SK-N-SH (cell line): Measurements from ENCODE around the gene ACOT9. TPM values are rescaled to one million over a fixed set of nuclear protein-coding genes. Genes with fewer than 3 reads are reported as not detected.

Source experiments
- CTCF ChIA-PET: fragments of 300-600, 350-600 bp; formaldehyde crosslinking; extraction: SDS; loops from one replicate; lab custom pipeline; 2021; lab: Yijun Ruan, JAX
- POLR2A ChIA-PET: fragments of 350-600 bp; sonication (Branson Sonifier 250); formaldehyde crosslinking; extraction: SDS; loops from one replicate; lab custom pipeline; 2020; ENCODE audit warnings: antibody characterized with exemption, inconsistent platforms; lab: Yijun Ruan, JAX
- DNase-seq: peaks from one replicate; pipeline ENCODE4 v3.0.0; 2012
- H2AFZ ChIP-seq: fragments of 200-600 bp; sonication (generic); 2 replicates; pipeline ENCODE4 v1.8.1; 2016; ENCODE audit warnings: antibody characterized with exemption, mild to moderate bottlenecking, low read depth
- H3F3A ChIP-seq: fragments of 200-600 bp; sonication (generic); replicated peaks from 2 replicates; pipeline ENCODE3; 2016; ENCODE audit warnings: antibody characterized with exemption, mild to moderate bottlenecking; ENCODE audit not compliant: insufficient read depth
- H3K27ac ChIP-seq, 2 experiments: fragments of 200-500 bp in 1 of 2; fragments of 200-600 bp in 1 of 2; sonication (Bioruptor generic) in 1 of 2; sonication (generic), shearing (Covaris generic) in 1 of 2; 2 replicates each; pipeline versions ENCODE4 v1.5.1 to v1.6.1; 2014 to 2016; ENCODE audit warnings: low read depth in 2 of 2, inconsistent platforms in 1 of 2, low read length in 1 of 2, mild to moderate bottlenecking in 1 of 2, mixed read lengths in 1 of 2
- H3K27me3 ChIP-seq: fragments of 200-600 bp; sonication (generic), shearing (Covaris generic); 2 replicates; pipeline ENCODE4 v1.6.1; 2016; ENCODE audit warnings: mixed run types; ENCODE audit not compliant: insufficient read depth
- H3K36me3 ChIP-seq, 2 experiments: fragments of 200-500 bp in 1 of 2; fragments of 200-600 bp in 1 of 2; sonication (Bioruptor generic) in 1 of 2; sonication (generic) in 1 of 2; replicated peaks in 1 of 2; 2 replicates each; pipeline versions ENCODE3 to v1.5.1; 2014 to 2016; ENCODE audit warnings: low read length in 1 of 2, mild to moderate bottlenecking in 1 of 2; ENCODE audit not compliant: insufficient read depth in 2 of 2, control insufficient read depth in 1 of 2
- H3K4me1 ChIP-seq, 2 experiments: fragments of 200-500 bp in 1 of 2; fragments of 200-600 bp in 1 of 2; sonication (Bioruptor generic) in 1 of 2; sonication (generic), shearing (Covaris generic) in 1 of 2; 2 replicates each; pipeline versions ENCODE4 v1.5.1 to v1.6.1; 2014 to 2016; ENCODE audit warnings: low read depth in 1 of 2, low read length in 1 of 2, mixed run types in 1 of 2; ENCODE audit not compliant: insufficient read depth in 2 of 2, control insufficient read depth in 1 of 2
- H3K4me2 ChIP-seq: fragments of 200-600 bp; sonication (generic), shearing (Covaris generic); 2 replicates; pipeline ENCODE4 v1.6.1; 2017; ENCODE audit warnings: mixed run types
- H3K4me3 ChIP-seq, 2 experiments: fragments of 200-500 bp in 1 of 2; fragments of 200-600 bp in 1 of 2; sonication (Bioruptor generic) in 1 of 2; sonication (generic), shearing (Covaris generic) in 1 of 2; 2 replicates each; pipeline versions ENCODE4 v1.5.1 to v1.8.1; 2014 to 2016; ENCODE audit warnings: low read depth in 2 of 2, inconsistent platforms in 1 of 2, low read length in 1 of 2, mild to moderate bottlenecking in 1 of 2, mixed read lengths in 1 of 2, moderate library complexity in 1 of 2
- H3K79me2 ChIP-seq: fragments of 200-600 bp; sonication (generic); 2 replicates; pipeline ENCODE4 v1.8.1; 2017; ENCODE audit warnings: mild to moderate bottlenecking; ENCODE audit not compliant: insufficient read depth
- H3K9ac ChIP-seq: fragments of 200-600 bp; sonication (generic); 2 replicates; pipeline ENCODE4 v1.6.1; 2017; ENCODE audit warnings: mixed run types
- H3K9me2 ChIP-seq: fragments of 200-600 bp; sonication (generic); 2 replicates; pipeline ENCODE4 v1.6.1; 2017; ENCODE audit warnings: mixed run types
- H3K9me3 ChIP-seq: fragments of 200-600 bp; sonication (generic); 2 replicates; pipeline ENCODE4 v1.6.1; 2017; ENCODE audit warnings: mixed run types, mild to moderate bottlenecking, moderate library complexity
- H4K20me1 ChIP-seq: fragments of 200-600 bp; sonication (generic); 2 replicates; pipeline ENCODE4 v1.6.1; 2017; ENCODE audit warnings: mild to moderate bottlenecking, mixed run types; ENCODE audit not compliant: insufficient read depth
- CHD2 ChIP-seq: fragments of 150-350 bp; IDR thresholded peaks from 2 replicates; pipeline ENCODE4 v1.6.1; 2018; ENCODE audit warnings: low read length; ENCODE audit not compliant: partially characterized antibody
- EZH2phosphoT487 ChIP-seq: fragments of 200-600 bp; sonication (generic); IDR thresholded peaks from 2 replicates; pipeline ENCODE4 v1.6.1; 2017; ENCODE audit warnings: low read depth, mixed run types, mild to moderate bottlenecking, antibody characterized with exemption, moderate library complexity, borderline replicate concordance
- FOSL2 ChIP-seq: IDR thresholded peaks from 2 replicates; pipeline ENCODE4 v1.4.0; 2012; ENCODE audit warnings: low read depth, mild to moderate bottlenecking, moderate library complexity, borderline replicate concordance
- FOXM1 ChIP-seq: IDR thresholded peaks from 2 replicates; pipeline ENCODE4 v1.4.0; 2012; ENCODE audit warnings: low read depth, mild to moderate bottlenecking
- GABPA ChIP-seq: IDR thresholded peaks from 2 replicates; pipeline ENCODE4 v1.4.0; 2012; ENCODE audit warnings: low read depth, mild to moderate bottlenecking
- GATA2 ChIP-seq: sonication (generic); formaldehyde crosslinking; IDR thresholded peaks from 2 replicates; pipeline ENCODE4 v1.5.0; 2020; ENCODE audit warnings: mild to moderate bottlenecking, missing genetic modification reagents
- JUND ChIP-seq: IDR thresholded peaks from 2 replicates; pipeline ENCODE4 v1.4.0; 2012
- NFIC ChIP-seq: IDR thresholded peaks from 2 replicates; pipeline ENCODE4 v1.4.0; 2012; ENCODE audit warnings: borderline replicate concordance
- NRF1 ChIP-seq: IDR thresholded peaks from 2 replicates; pipeline ENCODE4 v1.6.1; 2012; ENCODE audit warnings: low read depth, mild to moderate bottlenecking, low read length
- POLR2AphosphoS5 ChIP-seq: IDR thresholded peaks from 2 replicates; pipeline ENCODE4 v1.6.1; 2012; ENCODE audit warnings: low read depth, low read length
- RAD21 ChIP-seq: IDR thresholded peaks from 2 replicates; pipeline ENCODE4 v1.6.1; 2012; ENCODE audit warnings: mild to moderate bottlenecking, low read length
- SIN3A ChIP-seq: IDR thresholded peaks from 2 replicates; pipeline ENCODE4 v1.6.1; 2012; ENCODE audit warnings: low read depth, mild to moderate bottlenecking, low read length, moderate library complexity, borderline replicate concordance
- TCF12 ChIP-seq: IDR thresholded peaks from 2 replicates; pipeline ENCODE4 v1.4.0; 2012
- TEAD4 ChIP-seq: IDR thresholded peaks from 2 replicates; pipeline ENCODE4 v1.4.0; 2012; ENCODE audit warnings: mild to moderate bottlenecking, borderline replicate concordance; ENCODE audit not compliant: insufficient read depth
- YY1 ChIP-seq: IDR thresholded peaks from 2 replicates; pipeline ENCODE4 v1.4.0; 2012; ENCODE audit warnings: low read depth, mild to moderate bottlenecking
- WGBS: methylation state at CpG from one replicate; pipeline ENCODE4 v1.1.6; 2017; ENCODE audit warnings: low lambda C conversion rate; 5-methylcytosine and 5-hydroxymethylcytosine counted together
- polyA plus RNA-seq, 3 experiments: library from polyadenylated mRNA; depleted of rRNA; stranded (reverse); fragments of >200 nt; gene quantifications; 2 replicates each; pipeline ENCODE4 v1.2.3, GENCODE V29; 2012
- TF ChIP-seq, protein P1 (sequence below): fragments of 150-350 bp; IDR thresholded peaks from 2 replicates; pipeline ENCODE4 v1.6.1; 2016; ENCODE audit warnings: mild to moderate bottlenecking, low read depth, low read length
- TF ChIP-seq, protein P2 (sequence below): IDR thresholded peaks from 2 replicates; pipeline ENCODE4 v1.4.0; 2012; ENCODE audit warnings: low read depth, borderline replicate concordance
- TF ChIP-seq, protein P3 (sequence below): fragments of 200-600 bp; sonication (generic); IDR thresholded peaks from 2 replicates; pipeline ENCODE4 v1.6.1; 2017; ENCODE audit warnings: antibody characterized with exemption, mild to moderate bottlenecking, moderate library complexity

The ACOT9 gene
- polyA plus RNA-seq, 1 of the 3 experiments (the other 2 are of a cell fraction), result 23.7 TPM

- 78% methylated on average over 1 of the region's 1 CpG for WGBS
Observed at GRCh38 chrX:23670528-23670927, 72.5 kb downstream of the ACOT9 start.

GRCh38 chrX:23668335-23668734 is 74.7 kb downstream of the ACOT9 start:
- TF ChIP-seq, protein P1, sequence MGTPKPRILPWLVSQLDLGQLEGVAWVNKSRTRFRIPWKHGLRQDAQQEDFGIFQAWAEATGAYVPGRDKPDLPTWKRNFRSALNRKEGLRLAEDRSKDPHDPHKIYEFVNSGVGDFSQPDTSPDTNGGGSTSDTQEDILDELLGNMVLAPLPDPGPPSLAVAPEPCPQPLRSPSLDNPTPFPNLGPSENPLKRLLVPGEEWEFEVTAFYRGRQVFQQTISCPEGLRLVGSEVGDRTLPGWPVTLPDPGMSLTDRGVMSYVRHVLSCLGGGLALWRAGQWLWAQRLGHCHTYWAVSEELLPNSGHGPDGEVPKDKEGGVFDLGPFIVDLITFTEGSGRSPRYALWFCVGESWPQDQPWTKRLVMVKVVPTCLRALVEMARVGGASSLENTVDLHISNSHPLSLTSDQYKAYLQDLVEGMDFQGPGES, result no peak
- TF ChIP-seq FOXM1, result no peak
- TF ChIP-seq TCF12, result no peak
- TF ChIP-seq JUND, result no peak
- TF ChIP-seq RAD21, result no peak
- no peak for TF ChIP-seq YY1
- TF ChIP-seq, protein P2, sequence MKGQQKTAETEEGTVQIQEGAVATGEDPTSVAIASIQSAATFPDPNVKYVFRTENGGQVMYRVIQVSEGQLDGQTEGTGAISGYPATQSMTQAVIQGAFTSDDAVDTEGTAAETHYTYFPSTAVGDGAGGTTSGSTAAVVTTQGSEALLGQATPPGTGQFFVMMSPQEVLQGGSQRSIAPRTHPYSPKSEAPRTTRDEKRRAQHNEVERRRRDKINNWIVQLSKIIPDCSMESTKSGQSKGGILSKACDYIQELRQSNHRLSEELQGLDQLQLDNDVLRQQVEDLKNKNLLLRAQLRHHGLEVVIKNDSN, result no peak
- no peak for TF ChIP-seq NFIC
- no peak for TF ChIP-seq NRF1
- no peak for TF ChIP-seq GABPA
- no peak for TF ChIP-seq POLR2AphosphoS5
- no peak for TF ChIP-seq EZH2phosphoT487
- TF ChIP-seq, protein P3, sequence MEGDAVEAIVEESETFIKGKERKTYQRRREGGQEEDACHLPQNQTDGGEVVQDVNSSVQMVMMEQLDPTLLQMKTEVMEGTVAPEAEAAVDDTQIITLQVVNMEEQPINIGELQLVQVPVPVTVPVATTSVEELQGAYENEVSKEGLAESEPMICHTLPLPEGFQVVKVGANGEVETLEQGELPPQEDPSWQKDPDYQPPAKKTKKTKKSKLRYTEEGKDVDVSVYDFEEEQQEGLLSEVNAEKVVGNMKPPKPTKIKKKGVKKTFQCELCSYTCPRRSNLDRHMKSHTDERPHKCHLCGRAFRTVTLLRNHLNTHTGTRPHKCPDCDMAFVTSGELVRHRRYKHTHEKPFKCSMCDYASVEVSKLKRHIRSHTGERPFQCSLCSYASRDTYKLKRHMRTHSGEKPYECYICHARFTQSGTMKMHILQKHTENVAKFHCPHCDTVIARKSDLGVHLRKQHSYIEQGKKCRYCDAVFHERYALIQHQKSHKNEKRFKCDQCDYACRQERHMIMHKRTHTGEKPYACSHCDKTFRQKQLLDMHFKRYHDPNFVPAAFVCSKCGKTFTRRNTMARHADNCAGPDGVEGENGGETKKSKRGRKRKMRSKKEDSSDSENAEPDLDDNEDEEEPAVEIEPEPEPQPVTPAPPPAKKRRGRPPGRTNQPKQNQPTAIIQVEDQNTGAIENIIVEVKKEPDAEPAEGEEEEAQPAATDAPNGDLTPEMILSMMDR, result no peak
- TF ChIP-seq FOSL2, result no peak
- TF ChIP-seq SIN3A, result no peak
- TF ChIP-seq GATA2, result no peak
- TF ChIP-seq CHD2, result no peak
- no peak for TF ChIP-seq TEAD4
- peaks cover 2 to 4% of the 10 kb centered on the region in 2 experiments; a peak in 3 of 4 replicates for H3K4me1 ChIP-seq
- H3K36me3 ChIP-seq, result peaks cover 15 to 16% of the 10 kb centered on the region in 2 experiments
- no peaks in the 10 kb centered on the region for H4K20me1 ChIP-seq
- no peaks in the 10 kb centered on the region for H3F3A ChIP-seq
- H3K9me2 ChIP-seq, result no peaks in the 10 kb centered on the region
- peak overlapping the region; percentile 78 for H3K9ac ChIP-seq
- H3K27me3 ChIP-seq, result no peaks in the 10 kb centered on the region
- POLR2A ChIA-PET, result no interaction called here
- peak overlapping the region in 1 of 2 experiments; percentile 54; a peak in 1 of 4 replicates for H3K27ac ChIP-seq
- H3K79me2 ChIP-seq, result peaks cover 29% of the 10 kb centered on the region
- WGBS, result 4% methylated on average over 3 of the region's 3 CpGs
- CTCF ChIA-PET, result interaction anchor here (2.3 kb wide), 1 partner anchor 234 kb away, joined by 10 read pairs; no protein-coding TSS in a partner anchor
- H3K9me3 ChIP-seq, result no peaks in the 10 kb centered on the region
- peak overlapping the region; percentile 63 to 70 for H3K4me3 ChIP-seq
- peak; percentile 11 for DNase-seq
- peak overlapping the region; percentile 71; the same call in 1 of the 2 replicates for H2AFZ ChIP-seq
- H3K4me2 ChIP-seq, result peak overlapping the region; percentile 81

More at GRCh38 chrX:23670528-23670927, 72.5 kb downstream of the ACOT9 start:
- no peak overlapping the region for H3K9ac ChIP-seq
- no peak overlapping the region for H3K27ac ChIP-seq
- ChIA-PET CTCF (interaction anchor here (0.6 kb wide), 1 partner anchor 1692 kb away, joined by 3 read pairs; no protein-coding TSS in a partner anchor), POLR2A (no interaction called here)
- H4K20me1 ChIP-seq, result no peaks in the 10 kb centered on the region
- H3K36me3 ChIP-seq, result peaks cover 25 to 35% of the 10 kb centered on the region in 2 experiments
- no peaks in the 10 kb centered on the region for H3K9me2 ChIP-seq
- H3F3A ChIP-seq, result no peaks in the 10 kb centered on the region
- no peak overlapping the region for H3K4me2 ChIP-seq
- H3K4me3 ChIP-seq, result no peak overlapping the region
- H3K4me1 ChIP-seq, result peaks cover 2 to 4% of the 10 kb centered on the region in 2 experiments; a peak in 3 of 4 replicates
- H3K79me2 ChIP-seq, result peaks cover 29% of the 10 kb centered on the region
- H3K27me3 ChIP-seq, result no peaks in the 10 kb centered on the region
- no peak overlapping the region for H2AFZ ChIP-seq
- TF ChIP-seq FOXM1 (no peak), CHD2 (no peak), YY1 (no peak), NRF1 (no peak), POLR2AphosphoS5 (no peak)
- TF ChIP-seq, protein P2, result no peak
- no peak for DNase-seq
- no peaks in the 10 kb centered on the region for H3K9me3 ChIP-seq
